Measurements from ENCODE around the gene ASCL5. TPM values are rescaled to one million over a fixed set of nuclear protein-coding genes. Genes with fewer than 3 reads are reported as not detected.

The ASCL5 gene
- total RNA-seq, 1 experiment from 2014 or later: not detected

- Mint-ChIP-seq H3K27ac (ENCODE audit: low read depth, unreplicated experiment) (peak overlapping the region; percentile 55), H3K36me3 (ENCODE audit: insufficient read depth, unreplicated experiment) (no peaks in the 10 kb centered on the region), H3K4me3 (ENCODE audit: unreplicated experiment) (peak overlapping the region; percentile 78), H3K27me3 (ENCODE audit: insufficient read depth, unreplicated experiment) (no peaks in the 10 kb centered on the region), H3K9me3 (ENCODE audit: unreplicated experiment) (no peaks in the 10 kb centered on the region), H3K4me1 (ENCODE audit: insufficient read depth, unreplicated experiment) (no peaks in the 10 kb centered on the region)
- DNase-seq (ENCODE audit: unreplicated experiment): peak; percentile 98
- no TSS peak for BruUV-seq (replicated peaks)
- ChIA-PET POLR2A (interaction anchor here (1.1 kb wide), 1 partner anchor 492 kb away, joined by 3 read pairs; no protein-coding TSS in a partner anchor), CTCF (interaction anchor here (0.5 to 5.3 kb wide), 48 partner anchors 8 to 1973 kb away, joined by 3 to 92 read pairs (median 4); partner anchors contain the start of genes ASCL5 and INAVA)
- TF ChIP-seq CTCF (IDR thresholded peaks at IDR 0.05; ENCODE audit: unreplicated experiment): peak; percentile 98
- intact Hi-C loops (cut with micrococcal nuclease): loop anchor here (1.0 to 10.0 kb wide), 8 partner anchors 28 to 555 kb away; partner anchors contain the start of genes INAVA and KIF14
These were observed 12.5 kb downstream of the ASCL5 start for GRCh38 chr1:201114245-201115131.

GRCh38 chr1:201113451-201114244, 13.3 kb downstream of the ASCL5 start:
- DNase-seq (ENCODE audit: unreplicated experiment): no peak
- CTCF ChIA-PET: interaction anchor here (0.5 to 5.3 kb wide), 63 partner anchors 9 to 939 kb away, joined by 3 to 92 read pairs (median 4); partner anchors contain the start of genes ASCL5, IGFN1 and INAVA
- no TSS peak for BruUV-seq (replicated peaks)
- intact Hi-C loops (cut with micrococcal nuclease): loop anchor here (1.0 to 10.0 kb wide), 8 partner anchors 27 to 554 kb away; partner anchors contain the start of genes INAVA and KIF14
- Mint-ChIP-seq H3K9me3 (ENCODE audit: unreplicated experiment) (no peaks in the 10 kb centered on the region), H3K36me3 (ENCODE audit: insufficient read depth, unreplicated experiment) (no peaks in the 10 kb centered on the region), H3K27ac (ENCODE audit: low read depth, unreplicated experiment) (no peak overlapping the region), H3K27me3 (ENCODE audit: insufficient read depth, unreplicated experiment) (no peaks in the 10 kb centered on the region), H3K4me3 (ENCODE audit: unreplicated experiment) (peak overlapping the region; percentile 78), H3K4me1 (ENCODE audit: insufficient read depth, unreplicated experiment) (no peaks in the 10 kb centered on the region)
- TF ChIP-seq CTCF (IDR thresholded peaks at IDR 0.05; ENCODE audit: unreplicated experiment): no peak
- POLR2A ChIA-PET: interaction anchor here (1.1 kb wide), 1 partner anchor 491 kb away, joined by 3 read pairs; no protein-coding TSS in a partner anchor

- Mint-ChIP-seq H3K9me3 (ENCODE audit: unreplicated experiment) (no peaks in the 10 kb centered on the region), H3K4me3 (ENCODE audit: unreplicated experiment) (no peak overlapping the region), H3K36me3 (ENCODE audit: insufficient read depth, unreplicated experiment) (no peaks in the 10 kb centered on the region), H3K27ac (ENCODE audit: low read depth, unreplicated experiment) (no peak overlapping the region), H3K4me1 (ENCODE audit: insufficient read depth, unreplicated experiment) (no peaks in the 10 kb centered on the region), H3K27me3 (ENCODE audit: insufficient read depth, unreplicated experiment) (no peaks in the 10 kb centered on the region)
- POLR2A ChIA-PET: no interaction called here
- no peak for DNase-seq (ENCODE audit: unreplicated experiment)
- no peak for TF ChIP-seq CTCF (IDR thresholded peaks at IDR 0.05; ENCODE audit: unreplicated experiment)
- intact Hi-C loops (cut with micrococcal nuclease): loop anchor here (5.0 to 10.0 kb wide), 2 partner anchors 36 to 218 kb away; partner anchors contain the start of gene INAVA
- CTCF ChIA-PET: interaction anchor here (0.7 to 5.3 kb wide), 34 partner anchors 10 to 554 kb away, joined by 3 to 92 read pairs (median 4); partner anchors contain the start of genes ASCL5 and IGFN1
- BruUV-seq (replicated peaks): no TSS peak
These were observed 14.1 kb downstream of the ASCL5 start for GRCh38 chr1:201112926-201113325.
